Stimulated activated CD8-positive, alpha-beta memory T cell treated with anti-CD3 and anti-CD28 coated beads, Interleukin-7, amount 100 ng/mL, for 48 hours (primary cell): ENCODE measurements around the gene GABRB3.
"Not testable (repeated sequence)": the region's sequence is repeated elsewhere in the genome, so short reads cannot be mapped to it uniquely, and the experiment has no call there.

Source experiments
- DNase-seq, 2 donors: peaks; one replicate each; pipeline ENCODE4 v3.0.0-alpha.2; 2020; ENCODE audit warnings: low read depth in 1 of 2; ENCODE audit errors: extremely low read depth in 1 of 2

Gene GABRB3

GRCh38 chr15:26736502-26737248, 36.2 kb downstream of the GABRB3 start:
- DNase-seq, result no peak

DNA sequence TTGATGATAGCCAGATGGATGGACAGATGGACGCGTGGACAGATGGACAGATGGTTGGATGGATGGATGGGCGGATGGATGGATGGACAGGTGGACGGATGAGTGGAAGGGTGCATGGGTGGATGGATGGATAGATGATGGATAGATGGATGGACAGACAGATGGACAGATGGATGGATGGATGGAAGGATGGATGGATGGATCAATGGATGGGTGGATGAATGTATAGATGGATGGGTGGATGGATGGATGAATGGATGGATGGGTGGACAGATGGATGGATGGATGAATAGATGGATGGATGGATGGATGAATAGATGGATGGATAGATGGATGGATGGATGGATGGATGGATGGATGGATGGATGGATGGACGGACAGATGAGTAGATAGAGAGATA, 40.9 kb downstream of the GABRB3 start:
- no peak for DNase-seq

GRCh38 chr15:26729581-26729980, 43.3 kb downstream of the GABRB3 start:
- DNase-seq, result no peak

DNA sequence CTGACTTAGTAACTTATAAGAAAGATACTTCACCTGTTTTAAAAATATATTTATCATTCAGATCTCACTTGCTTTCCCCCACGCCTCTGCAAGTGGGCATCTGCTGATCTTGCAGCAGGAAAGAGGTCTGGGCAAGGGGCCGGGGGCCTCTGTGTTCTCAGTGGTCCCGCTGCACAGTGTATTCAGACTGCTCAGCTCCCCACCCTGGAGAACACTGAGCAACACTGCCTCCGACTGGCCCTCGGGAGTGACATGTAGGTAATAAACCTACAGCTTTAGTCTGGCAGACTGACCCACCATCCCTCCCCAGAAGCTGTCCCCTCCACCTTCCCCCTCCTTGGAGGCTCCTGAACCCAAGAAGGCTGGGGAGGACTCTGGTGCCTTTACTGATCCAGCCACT, 43.8 kb downstream of the GABRB3 start:
- no peak for DNase-seq

DNA sequence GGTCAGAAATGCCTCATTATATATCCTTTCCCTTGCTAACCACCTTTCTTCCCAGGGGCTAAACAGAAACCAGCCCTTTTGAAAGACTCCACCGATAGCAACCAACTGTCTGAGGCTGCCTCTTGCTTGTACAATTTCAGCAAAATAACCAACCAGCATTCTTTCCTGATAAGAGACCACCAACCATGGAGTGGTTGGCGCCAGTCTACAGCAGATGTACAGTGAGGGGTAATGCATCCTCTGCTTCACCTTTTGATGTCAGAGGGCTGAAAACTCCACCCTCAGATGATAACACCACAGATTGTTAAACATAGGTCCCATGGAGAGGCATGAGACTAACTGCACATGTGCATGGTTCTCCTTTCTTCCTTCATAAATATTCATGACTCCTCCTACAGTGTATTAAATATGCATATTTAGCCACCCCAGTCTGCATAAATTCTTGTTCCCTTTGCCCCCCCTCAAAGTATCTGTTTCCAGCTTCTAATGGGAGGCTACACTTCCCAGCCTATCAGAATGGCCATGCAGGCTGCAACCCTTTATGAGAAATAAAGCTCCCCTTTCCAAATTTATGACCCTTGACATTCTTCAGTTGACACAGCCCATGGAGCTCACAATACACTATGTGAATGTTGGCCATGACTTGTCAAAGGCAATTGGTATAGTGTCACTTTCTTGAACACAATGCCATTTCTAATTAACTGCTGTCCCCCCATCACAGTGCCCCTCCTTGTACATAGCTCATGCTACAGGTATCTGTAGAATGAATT, 48.3 kb downstream of the GABRB3 start:
- no peak for DNase-seq

DNA sequence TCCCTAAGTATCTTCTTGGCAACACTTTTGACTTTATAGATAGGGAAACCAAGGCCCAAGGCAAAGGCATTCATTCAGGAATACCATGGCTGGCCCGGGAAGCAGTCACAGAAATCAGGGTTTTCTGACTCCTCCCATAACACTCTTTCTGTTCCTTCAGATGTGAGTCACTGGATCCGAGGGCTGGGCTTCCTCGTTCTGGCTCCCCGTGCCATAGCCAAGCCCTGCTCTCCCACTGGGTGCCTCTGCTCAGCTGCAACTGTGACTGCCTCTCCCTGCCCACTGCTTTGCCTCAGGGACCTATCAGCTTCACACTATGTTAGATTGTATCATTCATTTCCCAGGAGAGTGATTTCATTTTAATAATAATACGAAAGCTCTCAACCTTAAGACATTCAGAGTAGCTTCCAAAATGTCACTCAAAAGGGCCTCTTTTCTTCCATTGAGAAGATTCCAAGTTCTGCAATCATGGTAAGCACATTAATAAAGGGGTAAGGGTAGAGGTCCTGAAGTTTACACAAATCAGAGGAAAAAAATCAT, 50.2 kb downstream of the GABRB3 start:
- no peak for DNase-seq

- no peak for DNase-seq
These were observed 51.5 kb downstream of the GABRB3 start for GRCh38 chr15:26721232-26721967.

GRCh38 chr15:26720546-26720945, 52.3 kb downstream of the GABRB3 start:
- no peak for DNase-seq

DNA sequence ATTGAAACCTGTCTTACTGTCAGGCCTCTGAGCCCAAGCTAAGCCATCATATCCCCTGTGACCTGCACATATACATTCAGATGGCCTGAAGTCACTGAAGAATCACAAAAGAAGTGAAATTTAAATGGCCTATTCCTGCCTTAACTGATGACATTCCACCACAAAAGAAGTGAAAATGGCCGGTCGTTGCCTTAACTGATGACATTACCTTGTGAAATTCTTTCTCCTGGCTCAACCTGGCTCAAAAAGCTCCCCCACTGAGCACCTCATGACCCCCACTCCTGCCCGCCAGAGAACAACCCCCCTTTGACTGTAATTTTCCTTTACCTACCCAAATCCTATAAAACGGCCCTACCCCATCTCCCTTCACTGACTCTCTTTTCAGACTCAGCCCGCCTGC, 53.0 kb downstream of the GABRB3 start:
- DNase-seq, result not testable (repeated sequence)

- no peak for DNase-seq
These were observed 56.8 kb downstream of the GABRB3 start for GRCh38 chr15:26716069-26716468.

DNA sequence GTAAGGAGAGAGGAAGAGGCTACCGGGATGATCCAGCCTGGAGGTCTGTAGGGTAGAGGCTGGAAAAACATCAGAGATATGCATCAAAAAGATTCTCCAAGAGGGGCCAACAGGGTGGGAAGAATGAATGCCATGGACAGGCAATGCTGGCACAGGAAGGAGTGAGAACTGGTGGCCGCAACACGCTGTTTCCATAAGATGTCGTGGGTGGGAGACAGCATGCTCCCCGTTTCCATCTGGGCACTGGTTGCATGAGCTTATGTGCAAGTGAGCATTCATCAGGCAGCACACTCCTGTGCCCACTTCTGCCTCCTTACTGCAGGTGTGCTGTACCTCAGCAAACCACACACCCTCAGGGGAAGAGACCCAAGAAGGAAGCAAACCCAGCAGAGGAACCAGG, 59.4 kb downstream of the GABRB3 start:
- DNase-seq, result no peak

DNA sequence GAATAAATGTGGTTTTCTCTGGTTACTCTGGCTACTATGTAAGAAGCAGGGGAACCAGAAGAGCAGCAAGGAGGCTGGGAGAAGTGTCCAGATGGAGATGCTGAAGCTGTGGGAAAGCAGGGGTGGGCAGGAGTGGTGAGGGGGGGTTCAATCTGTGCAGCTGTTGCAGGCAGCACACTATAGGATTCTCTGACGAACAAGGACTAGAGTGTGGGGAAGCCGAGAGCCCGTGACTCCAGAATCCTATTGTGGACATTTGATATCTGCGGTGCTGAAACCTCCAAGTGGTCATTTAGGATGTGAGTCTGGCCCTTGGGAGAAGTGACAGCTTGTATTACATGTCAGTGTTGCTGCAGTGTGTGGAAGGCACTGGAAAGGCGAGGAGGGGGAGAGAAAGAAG, 60.5 kb downstream of the GABRB3 start:
- DNase-seq, result no peak

DNA sequence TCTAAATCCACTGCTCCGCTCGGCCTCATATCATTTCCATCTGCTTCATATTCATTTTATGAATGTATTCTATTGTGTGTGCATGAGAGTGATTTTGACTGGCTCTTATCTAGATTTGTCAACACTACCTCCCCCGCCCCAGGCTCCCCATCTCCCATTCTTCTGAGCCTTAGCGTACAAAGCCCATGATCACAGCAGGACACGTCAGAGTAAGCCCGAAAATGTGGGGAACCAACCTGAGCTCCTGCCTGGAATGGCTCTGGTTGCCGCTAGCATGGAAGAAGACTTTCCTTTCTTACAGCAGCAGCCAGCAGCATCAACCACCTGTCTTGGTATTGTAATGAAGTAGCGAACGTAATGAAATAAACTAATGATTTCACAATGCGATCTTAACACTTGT, 61.4 kb downstream of the GABRB3 start:
- DNase-seq, result no peak

GRCh38 chr15:26702381-26702780, 70.5 kb downstream of the GABRB3 start:
- DNase-seq, result no peak

GRCh38 chr15:26698555-26698954, 74.3 kb downstream of the GABRB3 start:
- DNase-seq, result no peak

GRCh38 chr15:26697913-26698312, 75.0 kb downstream of the GABRB3 start:
- DNase-seq, result no peak

DNA sequence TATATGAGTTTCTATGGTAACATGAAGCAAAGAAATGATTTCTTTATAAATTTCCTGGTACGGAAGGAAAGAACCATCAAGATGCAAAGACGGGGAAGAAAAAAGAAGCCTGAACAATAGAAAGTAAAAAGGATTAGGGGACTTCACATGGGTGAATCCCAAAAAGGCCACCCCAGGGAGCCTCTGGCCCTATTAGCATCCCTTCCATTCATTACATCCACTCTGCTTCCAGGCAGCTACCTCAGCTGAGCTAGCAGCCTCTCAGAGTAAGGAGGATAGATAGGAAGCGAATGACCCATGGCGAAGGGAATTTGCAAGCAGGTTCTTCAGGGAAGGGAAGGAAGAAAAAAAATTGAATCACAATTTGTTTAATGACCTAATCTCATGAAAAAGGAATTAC, 81.6 kb downstream of the GABRB3 start:
- no peak for DNase-seq

- no peak for DNase-seq
These were observed 82.1 kb downstream of the GABRB3 start for GRCh38 chr15:26690778-26691177.

- DNase-seq, result no peak
These were observed 83.4 kb downstream of the GABRB3 start for GRCh38 chr15:26689462-26689861.

DNA sequence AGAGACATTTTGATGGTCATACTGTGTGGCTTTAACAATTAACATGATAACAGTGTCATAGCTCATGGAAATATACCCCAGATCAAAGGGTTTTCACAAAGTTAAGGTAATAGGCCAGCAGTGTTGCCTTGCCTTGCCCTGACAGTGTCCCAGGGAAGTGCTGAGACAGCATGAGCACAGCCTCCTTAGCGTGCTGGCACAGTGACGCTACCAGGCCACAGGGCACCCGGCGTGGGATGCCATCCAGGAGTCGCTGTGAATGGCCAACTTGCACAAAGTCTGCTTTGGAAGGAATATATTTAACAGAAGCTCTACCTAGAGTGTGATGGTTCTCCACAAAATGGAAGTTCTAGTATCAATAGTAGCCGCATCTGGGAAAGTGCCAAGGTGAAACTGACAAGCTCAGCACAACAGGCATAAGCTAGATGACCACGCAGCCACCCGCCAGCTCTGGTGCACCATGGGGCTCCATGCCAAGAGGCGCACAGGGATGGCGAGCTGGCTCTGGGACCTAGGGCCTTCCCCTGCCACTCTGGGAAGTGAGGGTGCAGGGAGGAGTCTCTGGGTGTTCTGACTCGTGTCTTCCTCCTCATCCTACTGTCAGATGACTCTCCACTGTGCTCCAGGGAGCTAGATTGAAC, 86.2 kb downstream of the GABRB3 start:
- DNase-seq, result no peak

DNA sequence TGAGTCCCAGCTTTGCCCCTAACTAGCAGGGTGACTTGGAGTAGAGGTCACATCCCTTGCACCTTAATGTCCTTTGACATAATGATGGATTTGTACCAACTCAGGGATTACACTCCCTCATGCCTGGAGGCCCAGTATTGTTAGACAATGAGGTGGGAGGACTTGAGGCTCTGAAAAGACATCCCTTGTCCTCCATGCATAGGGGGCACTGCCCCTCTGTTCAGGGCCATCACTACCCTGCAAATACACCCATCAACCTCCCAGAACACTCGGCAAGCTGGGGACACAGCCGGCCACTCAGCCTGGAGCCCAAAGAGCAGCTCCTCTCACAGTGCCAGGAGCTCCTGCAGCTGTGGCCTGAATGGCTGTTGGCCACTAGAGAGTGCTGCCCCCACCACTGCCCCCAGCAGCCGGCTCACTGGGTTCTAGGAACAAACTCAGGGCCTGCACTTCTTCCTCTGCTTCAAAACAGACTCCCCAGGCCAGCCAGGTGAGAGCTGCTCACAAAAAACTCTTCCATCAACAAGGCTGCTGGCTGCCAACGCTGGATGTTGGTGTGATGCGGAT, 90.2 kb downstream of the GABRB3 start:
- no peak for DNase-seq
